ENCODE data around the gene DMD. TPM values are rescaled to one million over a fixed set of nuclear protein-coding genes. Genes with fewer than 3 reads are reported as not detected.

Gene DMD
- total and polyA plus RNA-seq, 2 of the 8 experiments (the other 6 are each of a cell fraction or from before 2014, with no cell fraction given): 4.8 to 7.4 TPM

DNA sequence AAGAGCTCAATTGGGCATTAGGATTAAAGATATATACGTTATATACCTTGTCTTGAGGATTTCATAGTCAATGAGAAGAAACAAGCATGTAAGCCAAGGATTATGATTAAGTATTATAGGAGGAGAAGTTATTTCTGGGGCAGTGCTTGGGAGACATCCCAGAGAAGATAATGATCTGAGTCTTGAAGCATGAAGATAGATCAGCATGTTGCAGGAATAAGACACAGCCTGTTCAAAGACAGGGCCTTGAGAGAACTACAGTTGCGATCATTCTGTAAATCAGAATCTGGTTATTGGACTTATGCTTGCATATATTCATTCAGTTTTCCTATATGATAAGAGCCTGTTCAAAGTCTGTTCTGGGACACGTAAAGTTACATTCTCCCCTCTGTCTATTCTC lies 1277.3 kb downstream of the DMD start:
- TF ChIP-seq ASH2L (IDR thresholded peaks at IDR 0.05; ENCODE audit: low read length): no peak
- no peak for TF ChIP-seq BRCA1 (IDR thresholded peaks at IDR 0.05; ENCODE audit: low read depth, low read length)
- TF ChIP-seq, protein P1, sequence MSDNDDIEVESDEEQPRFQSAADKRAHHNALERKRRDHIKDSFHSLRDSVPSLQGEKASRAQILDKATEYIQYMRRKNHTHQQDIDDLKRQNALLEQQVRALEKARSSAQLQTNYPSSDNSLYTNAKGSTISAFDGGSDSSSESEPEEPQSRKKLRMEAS (IDR thresholded peaks at IDR 0.05): no peak
- TF ChIP-seq ZNF274 (IDR thresholded peaks at IDR 0.05; ENCODE audit: borderline replicate concordance, extremely low read depth, low read length): no peak
- no peak for TF ChIP-seq SAP30 (IDR thresholded peaks at IDR 0.05; ENCODE audit: insufficient read depth, insufficient replicate concordance, low read length)
- TF ChIP-seq RFX5 (IDR thresholded peaks at IDR 0.05; ENCODE audit: borderline replicate concordance, low read depth, low read length): no peak
- TF ChIP-seq EGR1 (IDR thresholded peaks at IDR 0.05; ENCODE audit: borderline replicate concordance, low read depth, low read length): no peak
- no peak for TF ChIP-seq KDM5A (IDR thresholded peaks at IDR 0.05; ENCODE audit: low read length)
- TF ChIP-seq TCF12 (IDR thresholded peaks at IDR 0.05; ENCODE audit: low read depth, low read length): no peak
- TF ChIP-seq CBX8 (IDR thresholded peaks at IDR 0.05; ENCODE audit: borderline replicate concordance, low read depth, low read length): no peak
- no peak for TF ChIP-seq TAF1 (IDR thresholded peaks at IDR 0.05; ENCODE audit: low read depth, low read length)
- DNase-seq (ENCODE audit: low read depth in 1 of 2, low spot score in 2 of 2) (no peak), FAIRE-seq (no peak)
- H2AK5ac ChIP-seq (ENCODE audit: low read depth, low read length): no peak overlapping the region
- H3K27ac ChIP-seq (ENCODE audit: low read depth, low read length): no peak overlapping the region
- H4K8ac ChIP-seq (ENCODE audit: extremely low read depth, insufficient read depth, low read length): no peak overlapping the region
- no peak overlapping the region for H3K9ac ChIP-seq (replicated peaks in 1 of 4; ENCODE audit: extremely low read depth in 1 of 4, low read depth in 3 of 4, low read length in 3 of 4)
- H2BK120ac ChIP-seq (replicated peaks; ENCODE audit: low read depth, low read length): no peak overlapping the region
- H3K56ac ChIP-seq (replicated peaks; ENCODE audit: insufficient read length, low read depth, low read length): no peak overlapping the region
- H4K91ac ChIP-seq (replicated peaks; ENCODE audit: insufficient read length, low read length): no peak overlapping the region
- no peak overlapping the region for H2BK20ac ChIP-seq (ENCODE audit: low read length)
- H3K23me2 ChIP-seq (ENCODE audit: low read depth, low read length): no peaks in the 10 kb centered on the region
- CTCF ChIA-PET (ENCODE audit: partially characterized antibody): no interaction called here
- 96% methylated on average over 3 of the region's 3 CpGs; no CpG with 5 or more reads in 1 of the 2 experiments for WGBS, 2 experiments (ENCODE audit: extremely low coverage in 1 of 2, insufficient coverage in 1 of 2, insufficient read length in 1 of 2, insufficient replicate concordance in 2 of 2, low coverage in 1 of 2, low lambda C conversion rate in 2 of 2, missing lambda C conversion rate in 1 of 2)
- H3K79me1 ChIP-seq (ENCODE audit: low read depth, low read length): no peaks in the 10 kb centered on the region
- no peak overlapping the region for H3K4me3 ChIP-seq (ENCODE audit: extremely low read depth in 1 of 4, insufficient read depth in 2 of 4, low read depth in 3 of 4, low read length in 4 of 4)
- H2BK5ac ChIP-seq (ENCODE audit: low read depth, low read length): no peak overlapping the region
- H2AFZ ChIP-seq (ENCODE audit: low read length): no peak overlapping the region
- H2BK12ac ChIP-seq (ENCODE audit: low read depth, low read length): no peak overlapping the region
- H3K27me3 ChIP-seq (replicated peaks in 1 of 4; ENCODE audit: control insufficient read depth in 3 of 4, extremely low read depth in 1 of 4, insufficient read depth in 3 of 4, low read length in 3 of 4): no peaks in the 10 kb centered on the region
- no peak overlapping the region for H2BK15ac ChIP-seq (ENCODE audit: low read length)
- H4K20me1 ChIP-seq (replicated peaks in 1 of 2; ENCODE audit: control insufficient read depth in 1 of 2, insufficient read depth in 2 of 2, low read length in 2 of 2): no peaks in the 10 kb centered on the region
- no peak overlapping the region for H3K23ac ChIP-seq (ENCODE audit: insufficient read length)
- H3K4me2 ChIP-seq (ENCODE audit: insufficient read depth in 1 of 2, low read depth in 2 of 2, low read length in 2 of 2): no peak overlapping the region
- H4K5ac ChIP-seq (ENCODE audit: insufficient read length, low read depth, low read length): no peak overlapping the region
- H3K14ac ChIP-seq (ENCODE audit: insufficient read length): no peak overlapping the region
- no peak overlapping the region for H3K4ac ChIP-seq (replicated peaks; ENCODE audit: insufficient read length, low read depth, low read length)
- H3K9me3 ChIP-seq (ENCODE audit: insufficient read depth in 2 of 2, low read depth in 1 of 2, low read length in 1 of 2): no peaks in the 10 kb centered on the region
- H3K36me3 ChIP-seq (ENCODE audit: control insufficient read depth in 2 of 4, insufficient read depth in 4 of 4, low read length in 3 of 4): no peaks in the 10 kb centered on the region
- H3K79me2 ChIP-seq (ENCODE audit: control insufficient read depth in 1 of 2, insufficient read depth in 2 of 2, low read length in 2 of 2): no peaks in the 10 kb centered on the region
- no peaks in the 10 kb centered on the region for H3K4me1 ChIP-seq (replicated peaks in 1 of 4; ENCODE audit: control insufficient read depth in 3 of 4, insufficient read depth in 4 of 4, low read length in 3 of 4)
- POLR2A ChIA-PET (ENCODE audit: partially characterized antibody): no interaction called here
- no peak overlapping the region for H3K18ac ChIP-seq (ENCODE audit: extremely low read depth, low read length)

Measured in H1 (cell line).